IMR-90 (cell line): ENCODE data around the gene TTC39A.

Experiments
- BHLHE40 ChIP-seq: fragments of 150-350 bp; IDR thresholded peaks from 2 replicates; pipeline ENCODE4 v1.6.1; 2016; ENCODE audit warnings: mild to moderate bottlenecking, low read depth, low read length
- POLR2A ChIP-seq: IDR thresholded peaks from 2 replicates; pipeline ENCODE4 v1.6.1; 2012; ENCODE audit warnings: mild to moderate bottlenecking, low read depth, low read length
- RAD21 ChIP-seq: IDR thresholded peaks from 2 replicates; pipeline ENCODE4 v1.6.1; 2012; ENCODE audit warnings: low read length, improper control_type of control experiment
- TF ChIP-seq, protein P1 (sequence below): fragments of 150-350 bp; IDR thresholded peaks from 2 replicates; pipeline ENCODE4 v1.6.1; 2016; ENCODE audit warnings: low read depth, mild to moderate bottlenecking, low read length, moderate library complexity, borderline replicate concordance
- TF ChIP-seq, protein P2 (sequence below): conservative IDR thresholded peaks from 2 replicates; pipeline ENCODE4 v1.5.1; 2012; ENCODE audit warnings: mild to moderate bottlenecking, low read depth, low read length, improper control_type of control experiment

DNA sequence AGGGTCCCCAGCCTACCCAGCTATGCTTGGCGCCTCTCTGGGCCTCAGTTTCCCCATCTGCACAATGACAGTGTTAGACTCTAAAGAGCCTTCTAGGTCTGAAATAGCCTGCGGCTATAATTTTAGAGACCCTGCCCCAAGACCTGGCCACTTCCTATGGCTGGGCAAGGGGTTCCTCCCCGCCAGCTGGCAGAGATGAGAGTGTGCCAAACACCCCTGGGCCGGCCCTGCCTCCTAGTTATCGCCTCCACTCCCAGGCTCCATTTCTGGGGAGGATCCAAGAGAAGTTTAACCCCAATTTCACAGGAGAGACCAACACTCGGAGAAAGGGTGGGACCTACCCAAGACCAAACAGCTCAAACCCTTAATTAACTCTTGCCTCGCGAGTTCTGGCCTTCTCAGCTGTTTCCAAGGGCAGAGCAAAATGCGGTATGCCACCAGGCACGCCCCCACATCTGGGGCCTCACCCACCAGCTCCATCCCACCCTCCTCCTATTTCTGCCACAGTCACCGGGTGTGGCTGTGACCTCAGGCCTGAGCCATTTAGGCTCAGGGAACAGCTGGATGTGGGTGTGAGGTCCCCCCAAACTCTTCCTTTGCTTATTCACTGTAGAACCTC lies 35.7 kb downstream of the TTC39A start:
- TF ChIP-seq, protein P1, sequence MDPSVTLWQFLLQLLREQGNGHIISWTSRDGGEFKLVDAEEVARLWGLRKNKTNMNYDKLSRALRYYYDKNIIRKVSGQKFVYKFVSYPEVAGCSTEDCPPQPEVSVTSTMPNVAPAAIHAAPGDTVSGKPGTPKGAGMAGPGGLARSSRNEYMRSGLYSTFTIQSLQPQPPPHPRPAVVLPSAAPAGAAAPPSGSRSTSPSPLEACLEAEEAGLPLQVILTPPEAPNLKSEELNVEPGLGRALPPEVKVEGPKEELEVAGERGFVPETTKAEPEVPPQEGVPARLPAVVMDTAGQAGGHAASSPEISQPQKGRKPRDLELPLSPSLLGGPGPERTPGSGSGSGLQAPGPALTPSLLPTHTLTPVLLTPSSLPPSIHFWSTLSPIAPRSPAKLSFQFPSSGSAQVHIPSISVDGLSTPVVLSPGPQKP: no peak
- TF ChIP-seq BHLHE40 (no peak), POLR2A (no peak), RAD21 (no peak)
- TF ChIP-seq, protein P2, sequence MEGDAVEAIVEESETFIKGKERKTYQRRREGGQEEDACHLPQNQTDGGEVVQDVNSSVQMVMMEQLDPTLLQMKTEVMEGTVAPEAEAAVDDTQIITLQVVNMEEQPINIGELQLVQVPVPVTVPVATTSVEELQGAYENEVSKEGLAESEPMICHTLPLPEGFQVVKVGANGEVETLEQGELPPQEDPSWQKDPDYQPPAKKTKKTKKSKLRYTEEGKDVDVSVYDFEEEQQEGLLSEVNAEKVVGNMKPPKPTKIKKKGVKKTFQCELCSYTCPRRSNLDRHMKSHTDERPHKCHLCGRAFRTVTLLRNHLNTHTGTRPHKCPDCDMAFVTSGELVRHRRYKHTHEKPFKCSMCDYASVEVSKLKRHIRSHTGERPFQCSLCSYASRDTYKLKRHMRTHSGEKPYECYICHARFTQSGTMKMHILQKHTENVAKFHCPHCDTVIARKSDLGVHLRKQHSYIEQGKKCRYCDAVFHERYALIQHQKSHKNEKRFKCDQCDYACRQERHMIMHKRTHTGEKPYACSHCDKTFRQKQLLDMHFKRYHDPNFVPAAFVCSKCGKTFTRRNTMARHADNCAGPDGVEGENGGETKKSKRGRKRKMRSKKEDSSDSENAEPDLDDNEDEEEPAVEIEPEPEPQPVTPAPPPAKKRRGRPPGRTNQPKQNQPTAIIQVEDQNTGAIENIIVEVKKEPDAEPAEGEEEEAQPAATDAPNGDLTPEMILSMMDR: no peak
